NB4 (cell line): ENCODE measurements around the gene CCNY.

Experiments
- DNase-seq: peaks from one replicate; pipeline ENCODE4 v3.0.0; 2010; ENCODE audit warnings: low read depth
- H3K4me3 ChIP-seq: one replicate; pipeline ENCODE4 v1.5.1; 2011; ENCODE audit warnings: mild to moderate bottlenecking, low read depth, low read length, moderate library complexity
- CTCF ChIP-seq: IDR thresholded peaks from one replicate; pipeline ENCODE4 v1.5.1; 2012; ENCODE audit warnings: low read depth, low read length
- MAX ChIP-seq: IDR thresholded peaks from 2 replicates; pipeline ENCODE4 v1.6.1; 2011; ENCODE audit warnings: low read depth, low read length
- MYC ChIP-seq: IDR thresholded peaks from 2 replicates; pipeline ENCODE4 v1.6.1; 2011; ENCODE audit warnings: low read depth, low read length
- POLR2A ChIP-seq: IDR thresholded peaks from 2 replicates; pipeline ENCODE4 v1.6.1; 2011; ENCODE audit warnings: mild to moderate bottlenecking; ENCODE audit not compliant: insufficient read length; ENCODE audit errors: extremely low read depth

Gene CCNY

GRCh38 chr10:35506741-35507140 is 170.4 kb downstream of the CCNY start:
- no peak overlapping the region for H3K4me3 ChIP-seq
- TF ChIP-seq CTCF (no peak), MAX (no peak), MYC (no peak), POLR2A (no peak)
- no peak for DNase-seq

- H3K4me3 ChIP-seq, result no peak overlapping the region
- TF ChIP-seq POLR2A (no peak), CTCF (no peak), MYC (no peak), MAX (no peak)
- DNase-seq, result no peak
Measured at GRCh38 chr10:35507519-35508109, 171.3 kb downstream of the CCNY start.

GRCh38 chr10:35508647-35509046 is 172.3 kb downstream of the CCNY start:
- DNase-seq, result no peak
- no peak overlapping the region for H3K4me3 ChIP-seq
- TF ChIP-seq CTCF, result no peak
- no peak for TF ChIP-seq MAX
- no peak for TF ChIP-seq MYC
- no peak for TF ChIP-seq POLR2A

GRCh38 chr10:35510891-35511290 is 174.6 kb downstream of the CCNY start:
- DNase-seq, result no peak
- no peak for TF ChIP-seq CTCF
- TF ChIP-seq MAX, result no peak
- TF ChIP-seq MYC, result no peak
- TF ChIP-seq POLR2A, result no peak
- H3K4me3 ChIP-seq, result no peak overlapping the region

- DNase-seq, result peak; percentile 12
- no peak overlapping the region for H3K4me3 ChIP-seq
- no peak for TF ChIP-seq MYC
- TF ChIP-seq MAX, result no peak
- TF ChIP-seq CTCF, result no peak
- no peak for TF ChIP-seq POLR2A
Measured at GRCh38 chr10:35511647-35512046, 175.3 kb downstream of the CCNY start.
